Measurements from ENCODE around the gene COP1. TPM values are rescaled to one million over a fixed set of nuclear protein-coding genes. Genes with fewer than 3 reads are reported as not detected.

Gene COP1
- total RNA-seq, 1 donor from 2014 or later: 64.9 TPM

GRCh38 chr1:176178316-176178715, 28.8 kb downstream of the COP1 start:
- Mint-ChIP-seq H3K36me3 (ENCODE audit: low read depth, unreplicated experiment) (no peaks in the 10 kb centered on the region), H3K27ac (ENCODE audit: unreplicated experiment) (peak overlapping the region; percentile 32), H3K4me1 (ENCODE audit: unreplicated experiment) (peaks cover 17% of the 10 kb centered on the region), H3K27me3 (ENCODE audit: unreplicated experiment) (no peaks in the 10 kb centered on the region), H3K4me3 (ENCODE audit: unreplicated experiment) (no peak overlapping the region), H3K9me3 (ENCODE audit: unreplicated experiment) (no peaks in the 10 kb centered on the region)
- no peak for DNase-seq (ENCODE audit: low spot score)
- TF ChIP-seq, protein P1, sequence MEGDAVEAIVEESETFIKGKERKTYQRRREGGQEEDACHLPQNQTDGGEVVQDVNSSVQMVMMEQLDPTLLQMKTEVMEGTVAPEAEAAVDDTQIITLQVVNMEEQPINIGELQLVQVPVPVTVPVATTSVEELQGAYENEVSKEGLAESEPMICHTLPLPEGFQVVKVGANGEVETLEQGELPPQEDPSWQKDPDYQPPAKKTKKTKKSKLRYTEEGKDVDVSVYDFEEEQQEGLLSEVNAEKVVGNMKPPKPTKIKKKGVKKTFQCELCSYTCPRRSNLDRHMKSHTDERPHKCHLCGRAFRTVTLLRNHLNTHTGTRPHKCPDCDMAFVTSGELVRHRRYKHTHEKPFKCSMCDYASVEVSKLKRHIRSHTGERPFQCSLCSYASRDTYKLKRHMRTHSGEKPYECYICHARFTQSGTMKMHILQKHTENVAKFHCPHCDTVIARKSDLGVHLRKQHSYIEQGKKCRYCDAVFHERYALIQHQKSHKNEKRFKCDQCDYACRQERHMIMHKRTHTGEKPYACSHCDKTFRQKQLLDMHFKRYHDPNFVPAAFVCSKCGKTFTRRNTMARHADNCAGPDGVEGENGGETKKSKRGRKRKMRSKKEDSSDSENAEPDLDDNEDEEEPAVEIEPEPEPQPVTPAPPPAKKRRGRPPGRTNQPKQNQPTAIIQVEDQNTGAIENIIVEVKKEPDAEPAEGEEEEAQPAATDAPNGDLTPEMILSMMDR (IDR thresholded peaks at IDR 0.05; ENCODE audit: unreplicated experiment): no peak

DNA sequence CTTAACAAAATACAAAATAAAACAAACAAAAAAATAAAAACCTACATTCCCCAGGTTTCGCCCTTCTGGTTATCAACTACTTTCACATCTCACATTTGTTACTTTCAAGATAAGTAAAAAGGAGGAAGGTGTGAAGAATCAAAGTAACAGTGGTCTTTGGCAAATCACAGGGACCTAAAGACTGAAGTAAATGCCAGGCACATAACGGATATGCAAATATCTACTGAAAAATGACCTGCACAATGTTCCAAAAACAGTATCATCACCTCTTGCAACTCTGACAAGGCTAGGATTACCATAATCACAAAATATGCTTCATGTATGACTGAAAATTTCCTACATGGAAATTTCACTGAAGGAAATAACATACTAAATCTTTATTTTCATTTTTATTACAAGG, 29.3 kb downstream of the COP1 start:
- DNase-seq (ENCODE audit: low spot score): no peak
- Mint-ChIP-seq H3K27ac (ENCODE audit: unreplicated experiment) (no peak overlapping the region), H3K9me3 (ENCODE audit: unreplicated experiment) (no peaks in the 10 kb centered on the region), H3K36me3 (ENCODE audit: low read depth, unreplicated experiment) (peaks cover under 1% of the 10 kb centered on the region), H3K4me3 (ENCODE audit: unreplicated experiment) (no peak overlapping the region), H3K27me3 (ENCODE audit: unreplicated experiment) (no peaks in the 10 kb centered on the region), H3K4me1 (ENCODE audit: unreplicated experiment) (peaks cover 17% of the 10 kb centered on the region)
- TF ChIP-seq, protein P1 (IDR thresholded peaks at IDR 0.05; ENCODE audit: unreplicated experiment): no peak

- TF ChIP-seq, protein P1 (IDR thresholded peaks at IDR 0.05; ENCODE audit: unreplicated experiment): no peak
Measured at GRCh38 chr1:176174108-176174507, 33.0 kb downstream of the COP1 start.

DNA sequence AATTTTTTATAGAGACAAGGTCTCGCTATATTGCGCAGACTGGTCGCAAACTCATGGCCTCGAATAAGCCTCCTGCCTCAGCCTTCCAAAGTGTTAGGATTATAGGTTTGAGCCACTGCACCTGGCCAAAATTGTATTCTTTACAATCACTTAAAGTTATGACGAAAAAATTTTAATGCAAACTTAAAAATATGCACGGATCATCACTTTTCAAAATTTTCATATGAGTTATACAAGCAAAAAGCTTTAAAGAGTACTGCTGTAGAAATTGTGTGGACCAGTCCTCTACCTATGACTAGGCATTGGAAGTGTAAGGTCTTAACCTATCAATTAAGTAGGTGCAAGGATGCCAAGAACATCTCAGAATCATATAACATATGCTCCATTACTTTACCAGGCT, 34.9 kb downstream of the COP1 start:
- no peak overlapping the region for H3K4me3 Mint-ChIP-seq (ENCODE audit: unreplicated experiment)
- no peak overlapping the region for H3K27ac Mint-ChIP-seq (ENCODE audit: unreplicated experiment)
- H3K9me3 Mint-ChIP-seq (ENCODE audit: unreplicated experiment): no peaks in the 10 kb centered on the region
- H3K27me3 Mint-ChIP-seq (ENCODE audit: unreplicated experiment): no peaks in the 10 kb centered on the region
- peaks cover 13% of the 10 kb centered on the region for H3K4me1 Mint-ChIP-seq (ENCODE audit: unreplicated experiment)
- peaks cover 28% of the 10 kb centered on the region for H3K36me3 Mint-ChIP-seq (ENCODE audit: low read depth, unreplicated experiment)
- TF ChIP-seq, protein P1 (IDR thresholded peaks at IDR 0.05; ENCODE audit: unreplicated experiment): no peak
- no peak for DNase-seq (ENCODE audit: low spot score)

More at GRCh38 chr1:176174108-176174507, 33.0 kb downstream of the COP1 start:
- no peaks in the 10 kb centered on the region for H3K9me3 Mint-ChIP-seq (ENCODE audit: unreplicated experiment)
- no peak overlapping the region for H3K27ac Mint-ChIP-seq (ENCODE audit: unreplicated experiment)
- H3K36me3 Mint-ChIP-seq (ENCODE audit: low read depth, unreplicated experiment): peaks cover 25% of the 10 kb centered on the region
- no peak for DNase-seq (ENCODE audit: low spot score)
- no peak overlapping the region for H3K4me3 Mint-ChIP-seq (ENCODE audit: unreplicated experiment)
- no peaks in the 10 kb centered on the region for H3K27me3 Mint-ChIP-seq (ENCODE audit: unreplicated experiment)
- peaks cover 17% of the 10 kb centered on the region for H3K4me1 Mint-ChIP-seq (ENCODE audit: unreplicated experiment)

DNA sequence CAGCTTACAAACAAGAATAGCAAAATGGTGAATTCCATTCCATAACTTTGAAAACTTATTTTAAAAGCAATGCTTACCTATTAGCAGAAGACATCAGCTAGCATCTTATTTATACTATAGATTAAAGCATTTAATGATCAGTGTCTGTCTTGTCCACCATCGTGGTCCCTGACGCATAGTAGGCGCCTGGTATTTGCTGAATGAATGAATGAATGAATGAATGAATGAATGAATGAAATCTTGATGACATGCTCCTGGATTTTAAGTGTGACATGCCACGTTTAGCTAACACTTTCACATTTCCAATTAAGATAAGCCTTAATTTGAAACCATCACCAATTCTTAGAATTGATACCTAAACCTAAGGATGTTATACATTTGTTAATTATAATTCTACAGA, 39.9 kb downstream of the COP1 start:
- Mint-ChIP-seq H3K27me3 (ENCODE audit: unreplicated experiment) (peaks cover 1% of the 10 kb centered on the region), H3K9me3 (ENCODE audit: unreplicated experiment) (no peaks in the 10 kb centered on the region), H3K4me1 (ENCODE audit: unreplicated experiment) (peaks cover 3% of the 10 kb centered on the region), H3K4me3 (ENCODE audit: unreplicated experiment) (no peak overlapping the region), H3K36me3 (ENCODE audit: low read depth, unreplicated experiment) (peaks cover 23% of the 10 kb centered on the region), H3K27ac (ENCODE audit: unreplicated experiment) (no peak overlapping the region)
- TF ChIP-seq, protein P1 (IDR thresholded peaks at IDR 0.05; ENCODE audit: unreplicated experiment): no peak
- no peak for DNase-seq (ENCODE audit: low spot score)

All from endothelial cell (in vitro differentiated cells).